H9 (cell line): ENCODE data around the gene ERN1. TPM values are rescaled to one million over a fixed set of nuclear protein-coding genes. Genes with fewer than 3 reads are reported as not detected.

Source experiments
- DNase-seq: peaks from one replicate; pipeline ENCODE4 v3.0.0-alpha.2; 2017
- H2AFZ ChIP-seq: one replicate; pipeline ENCODE4 v1.6.1; 2013; ENCODE audit warnings: mild to moderate bottlenecking, low read length, control low read depth, moderate library complexity
- H2AK5ac ChIP-seq: 2 replicates; pipeline ENCODE4 v1.6.1; 2013; ENCODE audit warnings: low read length, control low read depth, mixed read lengths; ENCODE audit not compliant: insufficient read length
- H2BK120ac ChIP-seq: one replicate; pipeline ENCODE4 v1.6.1; 2013; ENCODE audit warnings: low read depth, mild to moderate bottlenecking, low read length, control low read depth, inconsistent platforms; ENCODE audit not compliant: poor library complexity, severe bottlenecking
- H2BK12ac ChIP-seq: 2 replicates; pipeline ENCODE4 v1.6.1; 2013; ENCODE audit warnings: low read length, control low read depth, mixed read lengths, low read depth; ENCODE audit not compliant: insufficient read length
- H2BK15ac ChIP-seq: 2 replicates; pipeline ENCODE4 v1.6.1; 2013; ENCODE audit warnings: low read depth, low read length, control low read depth
- H2BK20ac ChIP-seq: one replicate; pipeline ENCODE4 v1.6.1; 2013; ENCODE audit warnings: low read depth, mild to moderate bottlenecking, low read length, control low read depth, inconsistent platforms; ENCODE audit not compliant: poor library complexity, severe bottlenecking
- H2BK5ac ChIP-seq: 2 replicates; pipeline ENCODE4 v1.6.1; 2013; ENCODE audit warnings: low read length, control low read depth, mixed read lengths; ENCODE audit not compliant: insufficient read length
- H3K14ac ChIP-seq: 2 replicates; pipeline ENCODE4 v1.6.1; 2013; ENCODE audit warnings: low read length, control low read depth; ENCODE audit not compliant: insufficient read depth
- H3K18ac ChIP-seq: 2 replicates; pipeline ENCODE4 v1.6.1; 2013; ENCODE audit warnings: low read depth, mild to moderate bottlenecking, mixed read lengths, low read length, control low read depth; ENCODE audit not compliant: insufficient read length
- H3K23ac ChIP-seq: 2 replicates; pipeline ENCODE4 v1.6.1; 2013; ENCODE audit warnings: low read length, control low read depth, mixed read lengths, low read depth; ENCODE audit not compliant: insufficient read length
- H3K23me2 ChIP-seq: 2 replicates; pipeline ENCODE4 v1.6.1; 2013; ENCODE audit warnings: low read depth, mild to moderate bottlenecking, mixed read lengths, low read length, control low read depth; ENCODE audit not compliant: insufficient read length, poor library complexity, severe bottlenecking
- H3K27ac ChIP-seq: 2 replicates; pipeline ENCODE4 v1.5.1; 2013; ENCODE audit warnings: low read length, control low read depth, mixed read lengths, low read depth; ENCODE audit not compliant: insufficient read length
- H3K27me3 ChIP-seq: 2 replicates; pipeline ENCODE4 v1.6.1; 2013; ENCODE audit warnings: low read length, control low read depth, inconsistent platforms; ENCODE audit not compliant: insufficient read depth
- H3K4ac ChIP-seq: 2 replicates; pipeline ENCODE4 v1.6.1; 2013; ENCODE audit warnings: low read depth, mild to moderate bottlenecking, control low read depth, inconsistent platforms, low read length, moderate library complexity
- H3K4me1 ChIP-seq: 2 replicates; pipeline ENCODE4 v1.6.1; 2013; ENCODE audit warnings: low read length, control low read depth, inconsistent platforms; ENCODE audit not compliant: insufficient read depth
- H3K4me2 ChIP-seq: 2 replicates; pipeline ENCODE4 v1.6.1; 2013; ENCODE audit warnings: low read length, control low read depth, mixed read lengths; ENCODE audit not compliant: insufficient read length, insufficient read depth
- H3K56ac ChIP-seq: 2 replicates; pipeline ENCODE4 v1.6.1; 2013; ENCODE audit warnings: low read depth, mild to moderate bottlenecking, mixed read lengths, low read length, control low read depth; ENCODE audit not compliant: insufficient read length
- H3K79me1 ChIP-seq: 2 replicates; pipeline ENCODE4 v1.6.1; 2013; ENCODE audit warnings: low read depth, mild to moderate bottlenecking, moderate library complexity, low read length, control low read depth, inconsistent platforms; ENCODE audit not compliant: insufficient read depth, poor library complexity, severe bottlenecking
- H3K79me2 ChIP-seq: 2 replicates; pipeline ENCODE4 v1.6.1; 2013; ENCODE audit warnings: low read length, control low read depth, inconsistent platforms; ENCODE audit not compliant: insufficient read depth
- H3K9ac ChIP-seq: 2 replicates; pipeline ENCODE4 v1.6.1; 2013; ENCODE audit warnings: low read length, control low read depth, mixed read lengths; ENCODE audit not compliant: insufficient read length; ENCODE audit errors: extremely low read depth
- H3K9me3 ChIP-seq: one replicate; pipeline ENCODE4 v1.6.1; 2013; ENCODE audit warnings: low read depth, low read length, inconsistent platforms; ENCODE audit not compliant: control insufficient read depth
- H3T11ph ChIP-seq: one replicate; pipeline ENCODE4 v1.6.1; 2013; ENCODE audit warnings: mild to moderate bottlenecking, low read length, control low read depth, inconsistent platforms
- H4K20me1 ChIP-seq: one replicate; pipeline ENCODE4 v1.6.1; 2013; ENCODE audit not compliant: control insufficient read depth, insufficient read length, insufficient read depth
- H4K5ac ChIP-seq: 2 replicates; pipeline ENCODE4 v1.6.1; 2013; ENCODE audit warnings: low read depth, mild to moderate bottlenecking, mixed read lengths, low read length, control low read depth; ENCODE audit not compliant: insufficient read length
- H4K8ac ChIP-seq: replicated peaks from 2 replicates; pipeline ENCODE4 v1.6.1; 2013; ENCODE audit warnings: low read length, control low read depth, mixed read lengths, low read depth; ENCODE audit not compliant: insufficient read length
- H4K91ac ChIP-seq: 2 replicates; pipeline ENCODE4 v1.6.1; 2013; ENCODE audit warnings: low read depth, mild to moderate bottlenecking, moderate library complexity, mixed read lengths, low read length, control low read depth; ENCODE audit not compliant: insufficient read length
- H3K27ac Mint-ChIP-seq, 3 experiments: 2 replicates in 2 of 3; 3 replicates in 1 of 3; pipeline ENCODE4 v1.8.0; 2020 to 2021; ENCODE audit warnings: mixed read lengths in 3 of 3, mild to moderate bottlenecking in 1 of 3, moderate library complexity in 1 of 3
- H3K27me3 Mint-ChIP-seq: 2 replicates; pipeline ENCODE4 v1.8.0; 2021; ENCODE audit warnings: low read depth, mild to moderate bottlenecking, moderate library complexity, mixed read lengths
- H3K36me3 Mint-ChIP-seq, 3 experiments: 2 replicates in 2 of 3; 3 replicates in 1 of 3; pipeline ENCODE4 v1.8.0; 2020 to 2021; ENCODE audit warnings: low read depth in 3 of 3, mixed read lengths in 3 of 3; ENCODE audit not compliant: insufficient read depth in 1 of 3
- H3K4me1 Mint-ChIP-seq, 2 experiments: 2 replicates each; pipeline ENCODE4 v1.8.0; 2020; ENCODE audit warnings: mixed read lengths in 2 of 2
- H3K4me3 Mint-ChIP-seq, 2 experiments: 2 replicates in 1 of 2; 3 replicates in 1 of 2; pipeline ENCODE4 v1.8.0; 2020 to 2021; ENCODE audit warnings: mild to moderate bottlenecking in 2 of 2, mixed read lengths in 2 of 2, moderate library complexity in 1 of 2
- H3K9me3 Mint-ChIP-seq, 2 experiments: 2 replicates in 1 of 2; 3 replicates in 1 of 2; pipeline ENCODE4 v1.8.0; 2020; ENCODE audit warnings: mild to moderate bottlenecking in 2 of 2, mixed read lengths in 2 of 2, moderate library complexity in 1 of 2
- WGBS: extraction: QIAGEN DNeasy Blood & Tissue Kit; methylation state at CpG from one replicate; pipeline ENCODE4 v1.1.7; 2013; ENCODE audit warnings: missing lambda C conversion rate, low lambda C conversion rate, mixed read lengths; ENCODE audit not compliant: insufficient read length; ENCODE audit errors: extremely low coverage; 5-methylcytosine and 5-hydroxymethylcytosine counted together
- total RNA-seq: library from RNA; stranded (reverse); gene quantifications from 2 replicates; pipeline ENCODE4 v1.2.1, GENCODE V29; 2021
- TF ChIP-seq, protein P1 (sequence below): fragments of 200-600 bp; sonication (generic); conservative IDR thresholded peaks from 3 replicates; pipeline ENCODE4 v1.8.0; 2021; ENCODE audit warnings: antibody characterized with exemption, mild to moderate bottlenecking

The ERN1 gene
- total RNA-seq, 1 experiment from 2014 or later: 5.0 TPM

- Mint-ChIP-seq H3K4me3 (no peak overlapping the region), H3K27me3 (no peaks in the 10 kb centered on the region), H3K9me3 (no peaks in the 10 kb centered on the region), H3K27ac (no peak overlapping the region; a peak in 1 of 7 replicates), H3K4me1 (peaks cover 17 to 30% of the 10 kb centered on the region in 2 experiments), H3K36me3 (peaks cover 0 to 22% (median 18%) of the 10 kb centered on the region in 3 experiments; a peak in 6 of 7 replicates)
- Histone ChIP-seq H3K9me3 (no peaks in the 10 kb centered on the region), H3K14ac (no peak overlapping the region), H3K23ac (no peak overlapping the region), H3T11ph (no peak overlapping the region), H2AFZ (no peak overlapping the region), H3K27ac (no peak overlapping the region), H3K18ac (no peak overlapping the region), H3K27me3 (no peaks in the 10 kb centered on the region), H2AK5ac (no peak overlapping the region), H3K4me2 (no peak overlapping the region), H2BK12ac (no peak overlapping the region), H3K79me1 (no peaks in the 10 kb centered on the region), H2BK120ac (no peak overlapping the region), H4K8ac (no peak overlapping the region), H4K91ac (no peak overlapping the region), H3K79me2 (no peaks in the 10 kb centered on the region), H3K56ac (no peak overlapping the region), H3K9ac (no peak overlapping the region), H2BK20ac (no peak overlapping the region), H2BK15ac (no peak overlapping the region), H3K4me1 (no peaks in the 10 kb centered on the region; the same call in 1 of the 2 replicates), H3K23me2 (peaks cover 7% of the 10 kb centered on the region), H2BK5ac (no peak overlapping the region), H4K5ac (no peak overlapping the region), H3K4ac (no peak overlapping the region), H4K20me1 (no peaks in the 10 kb centered on the region)
- no CpG with 5 or more reads among the region's 5 CpGs for WGBS
- DNase-seq: no peak
- TF ChIP-seq, protein P1, sequence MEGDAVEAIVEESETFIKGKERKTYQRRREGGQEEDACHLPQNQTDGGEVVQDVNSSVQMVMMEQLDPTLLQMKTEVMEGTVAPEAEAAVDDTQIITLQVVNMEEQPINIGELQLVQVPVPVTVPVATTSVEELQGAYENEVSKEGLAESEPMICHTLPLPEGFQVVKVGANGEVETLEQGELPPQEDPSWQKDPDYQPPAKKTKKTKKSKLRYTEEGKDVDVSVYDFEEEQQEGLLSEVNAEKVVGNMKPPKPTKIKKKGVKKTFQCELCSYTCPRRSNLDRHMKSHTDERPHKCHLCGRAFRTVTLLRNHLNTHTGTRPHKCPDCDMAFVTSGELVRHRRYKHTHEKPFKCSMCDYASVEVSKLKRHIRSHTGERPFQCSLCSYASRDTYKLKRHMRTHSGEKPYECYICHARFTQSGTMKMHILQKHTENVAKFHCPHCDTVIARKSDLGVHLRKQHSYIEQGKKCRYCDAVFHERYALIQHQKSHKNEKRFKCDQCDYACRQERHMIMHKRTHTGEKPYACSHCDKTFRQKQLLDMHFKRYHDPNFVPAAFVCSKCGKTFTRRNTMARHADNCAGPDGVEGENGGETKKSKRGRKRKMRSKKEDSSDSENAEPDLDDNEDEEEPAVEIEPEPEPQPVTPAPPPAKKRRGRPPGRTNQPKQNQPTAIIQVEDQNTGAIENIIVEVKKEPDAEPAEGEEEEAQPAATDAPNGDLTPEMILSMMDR: no peak
These were observed 20.5 kb upstream of the ERN1 start for GRCh38 chr17:64150237-64151015.
